ENCODE data around the gene NPR2. TPM values are rescaled to one million over a fixed set of nuclear protein-coding genes. Genes with fewer than 3 reads are reported as not detected.

The NPR2 gene
- polyA plus RNA-seq, 1 donor (not counting 4 experiments of a cell fraction or from before 2014, with no cell fraction given) = 5.0 TPM

- Histone ChIP-seq H3K36me3 (ENCODE audit: control insufficient read depth in 2 of 2, extremely low read depth in 1 of 2, insufficient read depth in 2 of 2, low read length in 2 of 2) (peaks cover 10 to 18% of the 10 kb centered on the region in 2 experiments), H4K20me1 (ENCODE audit: control insufficient read depth, extremely low read depth, insufficient read depth, low read length) (no peaks in the 10 kb centered on the region), H3K4me2 (ENCODE audit: control insufficient read depth, extremely low read depth, insufficient read depth, low read depth, low read length) (peak overlapping the region; percentile 86), H3K9ac (ENCODE audit: control insufficient read depth, extremely low read depth, insufficient read depth, low read length) (peak overlapping the region; percentile 65), H3K4me3 (ENCODE audit: control insufficient read depth in 2 of 3, extremely low read depth in 1 of 3, insufficient read depth in 2 of 3, low read depth in 1 of 3, low read length in 3 of 3) (peak overlapping the region; percentile 46 to 72 (median 66)), H3K9me3 (ENCODE audit: control insufficient read depth, low read depth, low read length) (no peaks in the 10 kb centered on the region), H2AFZ (ENCODE audit: control insufficient read depth, low read length) (peak overlapping the region; percentile 70), H3K27me3 (ENCODE audit: control insufficient read depth, extremely low read depth, insufficient read depth, low read length) (no peaks in the 10 kb centered on the region), H3K79me2 (ENCODE audit: control insufficient read depth, insufficient read depth, low read length) (peaks cover 1% of the 10 kb centered on the region), H3K4me1 (ENCODE audit: control insufficient read depth, extremely low read depth, insufficient read depth, low read length) (peaks cover 3% of the 10 kb centered on the region), H3K27ac (ENCODE audit: control insufficient read depth, insufficient read depth, low read length) (peak overlapping the region; percentile 42), H3K9me1 (ENCODE audit: control insufficient read depth, extremely low read depth, insufficient read depth, low read length) (no peaks in the 10 kb centered on the region)
- FAIRE-seq (no peak), DNase-seq (ENCODE audit: low read depth, low spot score) (no peak)
- TF ChIP-seq EZH2 (IDR thresholded peaks at IDR 0.05; ENCODE audit: low read length) = no peak
- TF ChIP-seq, protein P1, sequence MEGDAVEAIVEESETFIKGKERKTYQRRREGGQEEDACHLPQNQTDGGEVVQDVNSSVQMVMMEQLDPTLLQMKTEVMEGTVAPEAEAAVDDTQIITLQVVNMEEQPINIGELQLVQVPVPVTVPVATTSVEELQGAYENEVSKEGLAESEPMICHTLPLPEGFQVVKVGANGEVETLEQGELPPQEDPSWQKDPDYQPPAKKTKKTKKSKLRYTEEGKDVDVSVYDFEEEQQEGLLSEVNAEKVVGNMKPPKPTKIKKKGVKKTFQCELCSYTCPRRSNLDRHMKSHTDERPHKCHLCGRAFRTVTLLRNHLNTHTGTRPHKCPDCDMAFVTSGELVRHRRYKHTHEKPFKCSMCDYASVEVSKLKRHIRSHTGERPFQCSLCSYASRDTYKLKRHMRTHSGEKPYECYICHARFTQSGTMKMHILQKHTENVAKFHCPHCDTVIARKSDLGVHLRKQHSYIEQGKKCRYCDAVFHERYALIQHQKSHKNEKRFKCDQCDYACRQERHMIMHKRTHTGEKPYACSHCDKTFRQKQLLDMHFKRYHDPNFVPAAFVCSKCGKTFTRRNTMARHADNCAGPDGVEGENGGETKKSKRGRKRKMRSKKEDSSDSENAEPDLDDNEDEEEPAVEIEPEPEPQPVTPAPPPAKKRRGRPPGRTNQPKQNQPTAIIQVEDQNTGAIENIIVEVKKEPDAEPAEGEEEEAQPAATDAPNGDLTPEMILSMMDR (optimal IDR thresholded peaks at IDR 0.05 in 1 of 3, IDR thresholded peaks at IDR 0.05 in 1 of 3, conservative IDR thresholded peaks at IDR 0.05 in 1 of 3; ENCODE audit: extremely low read depth in 1 of 3, insufficient read depth in 2 of 3, low read length in 3 of 3) = no peak
- dilution Hi-C loops (cut with MboI; ENCODE audit: extremely low pct_ligation_motif_present, low sequenced_read_pairs) = no loop called here
Measured at GRCh38 chr9:35757226-35757891, 34.0 kb upstream of the NPR2 start.

GRCh38 chr9:35757892-35758275 lies 33.5 kb upstream of the NPR2 start:
- H3K9me3 ChIP-seq (ENCODE audit: control insufficient read depth, low read depth, low read length) = no peaks in the 10 kb centered on the region
- peaks cover 7 to 13% of the 10 kb centered on the region in 2 experiments for H3K36me3 ChIP-seq (ENCODE audit: control insufficient read depth in 2 of 2, extremely low read depth in 1 of 2, insufficient read depth in 2 of 2, low read length in 2 of 2)
- peak overlapping the region; percentile 86 for H3K4me2 ChIP-seq (ENCODE audit: control insufficient read depth, extremely low read depth, insufficient read depth, low read depth, low read length)
- FAIRE-seq (no peak), DNase-seq (ENCODE audit: low read depth, low spot score) (no peak)
- H3K9me1 ChIP-seq (ENCODE audit: control insufficient read depth, extremely low read depth, insufficient read depth, low read length) = no peaks in the 10 kb centered on the region
- no peaks in the 10 kb centered on the region for H4K20me1 ChIP-seq (ENCODE audit: control insufficient read depth, extremely low read depth, insufficient read depth, low read length)
- H3K27ac ChIP-seq (ENCODE audit: control insufficient read depth, insufficient read depth, low read length) = no peak overlapping the region
- H3K4me3 ChIP-seq (ENCODE audit: control insufficient read depth in 2 of 3, extremely low read depth in 1 of 3, insufficient read depth in 2 of 3, low read depth in 1 of 3, low read length in 3 of 3) = peak overlapping the region in 2 of 3 experiments; percentile 66 to 72
- H3K4me1 ChIP-seq (ENCODE audit: control insufficient read depth, extremely low read depth, insufficient read depth, low read length) = peaks cover 3% of the 10 kb centered on the region
- peaks cover 1% of the 10 kb centered on the region for H3K79me2 ChIP-seq (ENCODE audit: control insufficient read depth, insufficient read depth, low read length)
- H2AFZ ChIP-seq (ENCODE audit: control insufficient read depth, low read length) = no peak overlapping the region
- H3K27me3 ChIP-seq (ENCODE audit: control insufficient read depth, extremely low read depth, insufficient read depth, low read length) = no peaks in the 10 kb centered on the region
- dilution Hi-C loops (cut with MboI; ENCODE audit: extremely low pct_ligation_motif_present, low sequenced_read_pairs) = no loop called here
- TF ChIP-seq, protein P1 (optimal IDR thresholded peaks at IDR 0.05 in 1 of 3, IDR thresholded peaks at IDR 0.05 in 1 of 3, conservative IDR thresholded peaks at IDR 0.05 in 1 of 3; ENCODE audit: extremely low read depth in 1 of 3, insufficient read depth in 2 of 3, low read length in 3 of 3) = no peak
- TF ChIP-seq EZH2 (IDR thresholded peaks at IDR 0.05; ENCODE audit: low read length) = no peak
- H3K9ac ChIP-seq (ENCODE audit: control insufficient read depth, extremely low read depth, insufficient read depth, low read length) = no peak overlapping the region

All from keratinocyte (primary cell).